GM19328 (cell line): Measurements from ENCODE around the gene NTMT2.
"Not testable (repeated sequence)": the region's sequence is repeated elsewhere in the genome, so short reads cannot be mapped to it uniquely, and the experiment has no call there.

Experiments
- ATAC-seq: cut with Tn5 transposase; IDR thresholded peaks from one replicate; pipeline ENCODE4 v1.9.1; 2021; ENCODE audit warnings: mild to moderate bottlenecking, moderate library complexity; ENCODE audit not compliant: unreplicated experiment

The NTMT2 gene

DNA sequence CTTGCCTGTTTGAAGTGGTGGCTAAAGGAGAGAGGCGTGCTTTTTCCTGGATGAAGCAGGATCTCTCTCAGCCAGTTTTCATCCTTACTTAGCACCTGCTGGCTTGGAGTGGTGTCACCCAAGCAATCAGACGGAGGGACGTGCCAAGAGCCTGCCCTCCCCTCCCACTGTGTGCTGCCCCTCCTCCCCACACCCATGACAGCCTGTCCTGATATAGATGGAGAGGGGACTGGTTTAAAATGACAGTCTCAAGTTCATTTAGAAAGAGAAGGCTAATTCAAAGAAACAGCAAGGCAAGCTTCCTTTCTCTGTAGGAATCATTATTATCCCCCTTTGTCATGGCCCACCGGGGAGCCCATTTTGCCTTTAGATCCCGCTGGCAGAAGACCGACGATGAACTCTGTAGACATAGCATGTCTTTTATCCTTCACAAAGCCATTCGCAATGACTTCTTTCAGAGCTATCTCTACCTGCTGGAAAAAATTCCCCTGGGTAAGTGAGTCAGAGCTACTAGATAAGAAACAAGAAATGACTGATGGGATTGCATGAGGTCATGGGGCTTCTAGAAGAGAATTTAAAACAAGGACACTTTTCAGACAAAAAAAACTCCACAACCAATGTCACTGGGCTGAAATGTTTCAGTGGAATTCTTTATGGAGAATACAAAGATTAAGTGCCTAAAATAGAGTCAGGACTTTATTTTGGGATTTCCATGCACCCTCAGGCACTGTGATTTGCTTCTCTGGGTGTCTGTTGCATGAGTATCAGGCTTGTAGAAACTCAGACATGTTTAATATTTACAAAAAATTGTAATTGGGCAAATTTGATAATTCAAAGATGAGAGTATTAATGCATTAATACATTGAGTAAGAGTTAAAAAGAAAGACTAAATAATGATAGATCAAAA lies at the start of gene NTMT2:
TSS of gene NTMT2 (plus strand) at position 190 of the 907 bp plus-strand sequence. CDS start at position 339, 149 bp downstream.
- ATAC-seq, result no peak

DNA sequence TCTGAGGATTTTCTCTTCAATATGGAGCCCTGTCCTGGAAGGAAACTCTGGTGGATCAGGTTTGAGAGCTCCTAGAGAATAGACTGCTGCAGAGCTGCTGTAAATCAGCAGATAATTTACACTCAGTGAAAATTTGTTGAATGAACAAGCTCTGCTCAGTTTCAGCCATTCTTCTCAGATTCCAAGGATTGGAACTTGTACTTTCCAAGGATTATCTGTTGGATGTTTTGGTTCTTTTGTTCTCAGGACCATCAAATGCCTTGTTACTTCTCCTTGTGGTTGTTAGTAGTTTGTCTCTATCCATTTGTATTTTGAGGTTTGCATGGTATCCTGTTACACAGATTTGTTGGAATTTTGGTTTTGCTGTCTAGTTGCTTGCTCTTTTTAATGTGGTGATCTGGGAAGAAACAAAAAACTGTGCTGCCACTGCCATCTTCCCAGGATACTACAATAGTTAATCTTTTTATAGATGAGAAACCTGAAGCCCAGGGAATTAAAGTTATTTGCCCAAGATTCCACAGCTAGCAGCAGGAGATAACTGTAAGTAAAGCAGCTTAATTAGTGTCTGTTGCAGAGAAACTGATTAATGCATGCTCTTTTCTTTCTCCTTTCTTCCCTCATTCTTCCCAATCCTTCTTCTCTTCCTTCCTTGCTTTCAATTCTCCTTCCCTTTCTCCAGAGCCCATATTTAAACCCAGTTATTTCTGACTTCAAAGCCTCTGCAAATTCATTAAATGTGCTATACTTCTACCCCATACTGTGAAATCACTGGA lies 49.6 kb upstream of the NTMT2 start:
- no peak for ATAC-seq

DNA sequence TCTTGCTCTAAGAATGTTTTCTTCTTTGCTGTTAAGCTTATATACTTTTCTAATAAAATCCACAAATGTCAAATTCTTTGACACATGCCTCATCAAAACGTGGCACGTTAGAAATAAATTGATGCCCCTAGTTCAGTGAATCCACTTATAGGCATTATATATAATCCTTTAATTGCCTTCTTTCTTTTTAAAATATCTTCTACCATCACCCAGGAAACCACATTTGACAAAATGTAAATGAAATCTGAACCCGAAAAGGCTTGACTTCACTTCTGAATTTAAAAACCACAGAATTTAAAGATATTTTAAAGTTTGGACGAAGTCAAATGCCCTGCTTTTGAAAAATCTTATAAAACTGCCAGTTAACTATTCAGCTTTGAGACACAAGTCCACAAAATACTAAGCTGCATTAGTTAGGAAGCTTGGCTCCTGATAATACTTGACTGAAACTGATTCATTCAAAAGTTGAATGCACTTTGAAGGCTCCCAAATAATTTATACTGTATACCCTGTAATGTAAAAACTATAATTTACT lies 48.9 kb upstream of the NTMT2 start:
- no peak for ATAC-seq

DNA sequence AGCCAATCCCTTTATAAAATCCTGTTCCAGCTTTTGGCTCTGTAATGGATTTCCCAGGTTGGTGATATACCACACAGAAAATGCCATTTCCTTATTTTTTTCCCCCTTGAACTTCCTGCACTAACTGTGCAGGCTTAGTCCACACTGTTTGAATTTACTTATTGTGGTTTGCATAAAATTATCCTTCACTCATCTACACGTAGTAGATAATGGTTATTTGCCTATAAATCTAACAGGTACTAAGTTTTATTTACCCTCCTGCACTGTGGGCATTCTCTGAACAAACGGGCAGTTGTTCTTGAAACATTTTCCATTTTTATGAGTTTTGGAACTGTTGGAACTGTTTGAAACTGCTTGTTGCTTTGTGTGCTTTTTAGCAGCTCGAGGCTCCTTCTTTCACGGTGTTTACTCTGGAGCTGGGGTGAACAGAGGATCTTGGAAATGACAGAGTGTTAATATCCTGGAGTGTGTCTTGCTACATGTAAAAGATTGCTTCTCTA lies 48.3 kb upstream of the NTMT2 start:
- ATAC-seq, result no peak

DNA sequence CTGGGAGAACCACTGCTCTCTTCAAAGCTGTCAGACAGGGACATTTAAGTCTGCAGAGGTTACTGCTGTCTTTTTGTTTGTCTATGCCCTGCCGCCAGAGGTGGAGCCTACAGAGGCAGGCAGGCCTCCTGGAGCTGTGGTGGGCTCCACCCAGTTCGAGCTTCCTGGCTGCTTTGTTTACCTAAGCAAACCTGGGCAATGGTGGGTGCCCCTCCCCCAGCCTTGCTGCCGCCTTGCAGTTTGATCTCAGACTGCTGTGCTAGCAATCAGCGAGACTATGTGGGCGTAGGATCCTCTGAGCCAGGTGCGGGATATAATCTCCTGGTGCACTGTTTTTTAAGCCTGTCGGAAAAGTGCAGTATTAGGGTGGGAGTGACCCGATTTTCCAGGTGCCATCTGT lies 32.6 kb upstream of the NTMT2 start:
- not testable (repeated sequence) for ATAC-seq

DNA sequence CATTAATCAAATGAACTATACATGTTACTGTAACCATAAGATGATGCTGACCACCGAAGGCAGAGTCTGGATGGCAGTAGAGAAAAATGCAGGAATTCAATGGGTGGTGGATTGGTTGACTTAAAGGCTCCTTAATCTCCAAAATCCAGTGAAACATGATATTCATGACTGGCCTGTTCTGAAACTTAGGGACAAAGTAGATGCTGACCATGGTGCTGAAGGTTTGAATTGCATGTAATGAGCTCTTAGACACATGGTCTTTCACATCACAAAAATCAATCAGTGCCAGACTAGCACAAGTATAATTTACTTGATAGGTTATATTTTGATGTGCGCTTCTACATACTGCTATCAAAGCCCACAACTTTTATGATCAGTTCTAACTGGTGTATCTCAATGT lies 30.9 kb upstream of the NTMT2 start:
- no peak for ATAC-seq

DNA sequence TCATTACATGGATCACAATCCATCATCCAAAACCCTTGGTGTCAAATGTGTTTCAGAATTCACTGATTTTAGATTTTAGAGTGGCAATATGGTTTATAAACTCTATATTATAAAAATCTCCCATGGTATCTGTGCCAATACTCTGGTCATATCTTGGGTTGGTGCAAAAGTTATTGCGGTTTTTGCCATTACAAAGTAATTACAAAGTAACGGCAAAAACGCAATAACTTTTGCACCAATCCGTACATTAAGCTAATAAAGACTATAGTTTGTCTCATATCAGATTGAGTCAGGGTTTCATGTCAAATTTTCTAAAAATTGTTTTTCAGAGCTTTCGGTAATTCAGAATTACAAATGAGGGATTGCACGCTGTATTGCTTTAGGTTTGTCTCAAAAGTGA lies 23.4 kb upstream of the NTMT2 start:
- ATAC-seq, result no peak

DNA sequence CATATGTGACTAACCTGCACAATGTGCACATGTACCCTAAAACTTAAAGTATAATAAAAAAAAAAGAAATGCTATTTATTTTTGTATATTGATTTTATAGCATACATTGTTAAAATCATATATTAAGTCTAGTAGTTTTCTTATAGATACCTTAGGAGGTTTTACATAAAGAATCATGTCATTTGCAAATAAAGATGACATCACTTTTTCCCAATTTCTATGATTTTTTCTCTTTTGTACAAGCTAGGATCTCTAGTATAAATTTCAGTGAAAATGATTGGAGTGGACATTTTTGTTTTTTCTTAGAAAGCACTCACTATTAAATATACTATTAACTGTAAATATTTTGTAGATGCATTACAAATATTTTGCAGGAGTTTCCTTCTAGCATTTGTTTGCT lies 20.5 kb upstream of the NTMT2 start:
- no peak for ATAC-seq

DNA sequence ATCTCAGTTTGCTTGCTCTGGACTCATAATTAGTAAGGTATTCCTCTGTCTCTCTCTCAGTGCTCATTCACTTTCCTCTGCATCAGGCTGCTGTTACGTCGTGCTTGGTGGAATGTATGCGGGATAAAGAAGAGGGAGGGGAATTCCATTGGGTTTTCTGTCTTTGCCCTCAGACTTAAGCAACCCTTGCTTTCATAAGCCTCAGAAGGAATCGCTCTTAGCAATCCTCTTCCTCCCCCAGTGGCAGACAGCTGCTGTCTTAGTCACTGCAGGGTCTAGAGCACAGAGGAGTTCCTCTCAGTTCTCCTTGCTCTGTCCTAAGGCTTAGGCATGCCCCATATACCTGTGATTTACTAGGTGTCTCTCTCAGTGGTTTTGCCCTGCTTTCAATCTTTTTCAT lies 19.1 kb upstream of the NTMT2 start:
- ATAC-seq, result peak; percentile 98

DNA sequence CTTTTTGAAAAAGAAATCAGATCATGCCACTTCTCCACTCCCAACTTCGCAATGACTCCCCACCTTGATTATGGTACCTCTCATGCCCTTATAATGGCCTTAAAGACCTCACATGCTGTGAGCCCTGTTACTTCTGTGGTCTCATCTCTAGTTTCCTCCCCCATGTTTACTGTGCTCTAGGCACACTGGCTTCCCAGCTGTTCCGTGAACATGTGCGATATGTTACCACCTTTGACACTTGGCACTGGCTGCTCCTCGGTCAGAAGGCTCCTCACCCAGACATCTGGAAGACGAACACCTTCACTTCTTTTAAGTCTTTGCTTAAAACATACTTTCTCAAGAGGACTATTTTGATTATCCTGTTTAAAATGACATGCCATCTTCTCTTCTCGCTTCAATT lies 14.3 kb upstream of the NTMT2 start:
- ATAC-seq, result no peak

DNA sequence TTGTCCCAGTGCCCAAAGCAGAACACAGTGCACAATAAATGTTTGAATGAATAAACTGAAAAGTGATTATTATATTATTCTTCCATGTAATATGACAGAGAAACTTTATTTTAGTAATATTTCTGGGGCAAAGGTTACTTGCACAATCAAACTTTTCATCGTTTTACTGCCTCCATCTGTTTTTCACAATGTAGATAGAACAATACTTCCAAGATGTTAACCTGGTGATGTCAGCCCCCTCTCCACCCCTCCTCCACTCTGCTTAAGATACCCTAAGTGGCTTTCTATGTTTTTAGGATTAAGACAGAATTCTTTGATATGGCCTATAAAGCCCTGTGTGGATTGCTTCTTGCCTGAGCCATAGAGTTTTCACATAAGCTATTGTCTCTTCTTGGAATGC lies 13.8 kb upstream of the NTMT2 start:
- ATAC-seq, result no peak

DNA sequence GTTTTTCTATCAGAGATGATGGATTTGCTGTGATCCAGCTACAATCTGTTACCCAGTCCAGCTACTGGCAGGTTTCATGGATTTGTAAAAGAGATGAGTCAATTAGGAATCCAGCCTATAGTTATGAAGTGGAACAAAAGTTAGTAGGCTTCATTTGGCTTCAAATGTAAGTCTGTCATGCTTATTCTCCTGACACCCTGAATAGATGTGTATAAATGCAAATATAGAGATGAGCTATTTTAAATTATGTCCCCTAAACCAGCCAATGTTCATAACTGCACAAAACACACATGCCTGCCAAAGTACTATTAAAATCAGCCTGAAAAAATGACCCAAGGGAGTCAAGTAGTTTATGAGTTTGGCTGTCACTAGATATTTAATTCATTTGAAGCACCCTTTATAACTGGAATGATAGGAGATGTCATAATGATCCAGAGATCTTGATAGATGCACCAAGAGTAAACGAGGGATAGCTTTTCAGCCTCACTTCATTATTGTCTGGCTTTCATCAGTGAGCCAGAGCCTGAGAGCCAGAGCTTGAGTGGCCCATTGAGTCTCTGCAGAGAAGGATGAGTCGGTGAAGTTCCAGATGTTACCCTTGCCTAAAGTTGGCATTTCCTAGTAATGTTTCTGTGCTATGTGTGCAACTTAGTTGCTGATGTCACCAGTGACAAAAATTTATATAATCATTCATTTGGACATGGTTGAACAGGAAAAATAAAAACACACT lies 11.8 kb upstream of the NTMT2 start:
- no peak for ATAC-seq

DNA sequence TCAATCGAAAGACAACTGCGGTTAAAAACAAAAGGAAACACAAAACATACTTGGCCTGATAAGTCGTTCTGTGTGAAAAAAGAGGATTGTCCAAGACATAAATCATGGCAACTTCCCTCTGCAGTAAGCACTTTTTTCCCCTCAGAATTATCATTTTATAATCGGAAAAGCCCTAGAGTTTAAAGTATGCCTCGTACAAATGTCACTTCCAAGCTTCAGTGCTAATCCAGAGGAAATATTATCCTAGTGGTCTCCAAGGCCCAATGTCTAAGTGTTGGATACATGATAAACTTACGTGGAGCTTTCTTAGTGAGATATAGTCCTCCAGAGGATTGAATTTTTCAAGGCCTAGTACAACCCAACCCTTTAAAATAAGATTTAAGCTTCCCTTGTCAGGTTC lies 11.2 kb upstream of the NTMT2 start:
- ATAC-seq, result no peak

DNA sequence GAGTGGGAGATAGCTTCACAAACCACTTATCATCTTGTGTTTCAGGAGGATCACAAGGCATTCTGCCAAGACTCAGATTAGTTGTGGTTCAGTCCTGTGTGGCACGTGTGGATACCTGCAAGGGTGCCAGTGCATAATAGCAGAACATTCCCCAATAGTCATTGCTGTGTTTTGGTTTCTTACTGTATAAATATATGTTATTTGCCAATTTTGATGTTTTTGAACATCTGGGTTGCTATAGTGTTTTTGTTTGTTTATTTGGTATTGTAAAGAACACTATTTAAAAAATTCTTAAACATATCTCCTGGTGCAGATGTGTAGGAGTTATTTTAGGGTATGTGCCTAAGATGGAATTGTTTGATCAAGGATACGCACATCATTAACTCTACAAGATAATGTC lies 5.4 kb upstream of the NTMT2 start:
- ATAC-seq, result no peak

DNA sequence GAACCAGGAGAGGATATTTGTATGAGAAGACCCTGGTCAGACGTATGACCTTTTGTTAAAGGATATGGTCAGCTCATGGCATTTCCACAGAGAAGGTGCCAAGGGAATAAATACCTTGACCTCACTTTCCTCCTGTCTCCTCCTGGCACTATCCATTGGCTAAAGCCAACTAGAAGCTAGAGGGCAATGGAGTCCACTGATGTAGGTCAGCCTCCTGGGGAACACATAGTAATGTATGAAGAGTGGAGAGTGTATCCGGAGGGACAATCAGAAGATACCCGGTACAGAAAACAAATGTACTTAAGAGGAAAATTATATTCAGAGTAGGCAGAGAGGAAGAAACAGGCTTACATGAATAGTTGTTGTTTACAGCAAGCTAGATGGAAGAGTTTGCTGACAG lies 698 bp upstream of the NTMT2 start:
- ATAC-seq, result no peak

DNA sequence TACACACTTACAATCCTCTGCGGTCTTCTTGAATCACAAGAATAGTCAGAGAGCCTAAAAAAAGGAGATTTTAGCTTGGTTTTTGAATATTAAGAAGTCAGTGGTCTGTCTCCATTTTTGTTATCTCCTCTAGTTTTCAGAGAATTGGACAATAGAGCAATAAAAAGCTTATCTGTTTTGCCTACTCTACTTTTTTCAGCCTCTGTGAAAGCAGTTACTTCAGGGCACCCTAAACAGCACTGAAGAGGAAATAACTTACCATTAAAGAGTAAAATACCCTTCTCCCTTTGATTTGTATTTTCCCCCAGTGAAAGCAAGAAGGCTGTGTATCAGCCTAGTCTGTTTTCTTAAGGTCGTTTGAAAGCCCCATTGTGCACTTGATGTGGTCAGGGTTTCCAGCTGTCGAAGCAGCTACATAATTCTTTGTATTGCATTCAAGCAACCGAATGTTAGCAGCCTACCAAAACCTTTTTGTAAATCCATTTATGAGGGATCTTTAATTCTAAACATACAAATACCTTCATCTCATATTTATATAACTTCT lies 1.0 kb downstream of the NTMT2 start:
- ATAC-seq, result no peak

DNA sequence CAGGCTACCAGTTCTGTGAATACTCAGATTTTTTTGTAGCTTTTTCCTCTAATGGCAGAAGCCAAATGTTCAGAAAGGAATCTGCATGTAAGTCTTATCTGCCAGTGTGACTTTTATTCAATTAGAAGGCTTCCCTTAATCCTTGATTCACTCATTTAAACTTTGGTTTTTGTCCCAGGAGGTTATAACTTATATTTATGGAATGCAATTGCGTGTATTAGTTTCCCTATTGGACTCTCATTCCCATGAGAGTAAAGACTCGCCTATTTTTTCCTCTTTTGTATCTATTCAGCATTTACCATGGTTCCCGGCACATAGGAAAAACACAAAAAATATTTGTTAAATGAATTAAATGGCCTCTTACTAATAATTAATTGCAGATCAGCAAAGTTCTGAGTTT lies 3.5 kb downstream of the NTMT2 start:
- ATAC-seq, result no peak

DNA sequence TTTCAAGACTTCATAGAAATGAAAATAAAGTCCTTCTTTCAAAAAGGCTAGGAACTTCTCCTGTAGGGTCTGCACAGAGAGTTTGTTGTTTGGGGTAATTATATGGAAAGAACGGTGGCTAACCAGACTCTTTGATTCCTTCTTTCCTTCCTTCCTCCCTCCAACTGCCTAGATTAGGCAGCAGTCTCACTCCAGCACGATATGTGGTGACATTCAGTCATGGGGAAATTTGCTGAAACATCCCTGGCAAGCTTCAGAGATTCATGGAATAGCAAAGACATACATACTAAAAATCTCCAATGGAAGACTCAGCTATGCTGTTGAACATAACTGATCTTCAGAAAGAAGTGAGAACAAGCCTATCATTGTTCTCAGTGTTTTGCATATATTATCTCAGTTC lies 4.3 kb downstream of the NTMT2 start:
- ATAC-seq, result no peak

DNA sequence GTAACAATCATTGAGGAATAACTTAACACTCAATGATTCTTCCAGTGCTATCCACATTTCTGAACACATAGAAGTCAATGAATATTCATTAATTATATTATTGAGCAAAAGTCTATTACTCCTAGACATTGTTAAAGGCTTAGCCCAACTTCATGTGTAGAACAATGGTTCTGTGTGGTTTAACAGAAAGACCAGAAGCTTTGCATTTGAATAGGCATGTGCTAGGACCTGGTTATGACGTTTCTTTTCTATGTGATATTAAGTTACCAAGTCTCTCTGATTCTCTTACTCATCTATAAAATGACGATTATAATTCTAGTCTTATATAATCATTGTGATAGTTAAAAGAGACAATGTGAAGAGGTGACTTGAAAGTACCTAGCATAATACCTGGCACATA lies 5.2 kb downstream of the NTMT2 start:
- ATAC-seq, result no peak

DNA sequence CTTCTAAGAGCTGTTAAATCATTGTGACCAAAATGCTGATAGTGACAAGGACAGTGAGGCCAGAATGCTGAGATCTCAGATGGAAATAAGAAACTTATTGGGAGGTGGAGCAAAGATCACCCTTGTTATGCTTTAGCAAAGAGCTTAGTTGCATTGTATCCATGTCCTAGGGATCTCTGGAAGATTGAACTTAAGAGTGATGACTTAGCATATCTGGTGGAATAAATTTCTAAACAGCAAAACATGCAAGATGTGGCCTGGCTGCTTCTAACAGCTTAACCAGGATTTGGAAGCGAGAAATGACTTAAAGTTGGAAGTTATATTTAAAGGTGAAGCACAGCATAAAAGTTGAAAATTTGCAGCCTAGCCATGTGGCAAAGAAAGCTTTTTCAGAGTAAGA lies 7.7 kb downstream of the NTMT2 start:
- ATAC-seq, result no peak

DNA sequence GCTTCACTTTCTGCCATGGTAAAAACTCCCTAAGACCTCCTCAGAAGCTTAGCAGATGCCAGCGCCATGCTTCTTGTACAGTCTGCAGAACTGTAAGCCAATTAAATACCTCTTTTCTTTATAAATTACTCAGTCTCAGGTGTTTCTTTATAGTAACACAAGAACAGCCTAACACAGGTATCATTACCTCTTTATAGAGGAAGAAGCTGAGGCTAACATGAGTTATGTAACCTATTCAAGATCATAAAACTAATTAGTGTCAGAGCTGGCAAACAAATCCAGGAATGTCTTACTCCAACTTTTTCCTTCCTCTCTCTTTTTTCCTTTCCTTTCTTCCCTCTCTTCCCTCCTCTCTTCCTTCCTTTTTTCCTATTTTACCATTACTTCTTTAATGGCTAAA lies 9.3 kb downstream of the NTMT2 start:
- no peak for ATAC-seq
